Inflammatory macrophage treated with lipopolysaccharide for 1 hour (primary cell): Measurements from ENCODE around the gene GNB1.
A peak's percentile ranks its signal among the peaks of the same experiment; 100 is the strongest.

Experiments used
- DNase-seq, 2 donors: peaks; one replicate each; pipeline ENCODE4 v3.0.0-alpha.2; 2020 to 2022

GNB1 gene

DNA sequence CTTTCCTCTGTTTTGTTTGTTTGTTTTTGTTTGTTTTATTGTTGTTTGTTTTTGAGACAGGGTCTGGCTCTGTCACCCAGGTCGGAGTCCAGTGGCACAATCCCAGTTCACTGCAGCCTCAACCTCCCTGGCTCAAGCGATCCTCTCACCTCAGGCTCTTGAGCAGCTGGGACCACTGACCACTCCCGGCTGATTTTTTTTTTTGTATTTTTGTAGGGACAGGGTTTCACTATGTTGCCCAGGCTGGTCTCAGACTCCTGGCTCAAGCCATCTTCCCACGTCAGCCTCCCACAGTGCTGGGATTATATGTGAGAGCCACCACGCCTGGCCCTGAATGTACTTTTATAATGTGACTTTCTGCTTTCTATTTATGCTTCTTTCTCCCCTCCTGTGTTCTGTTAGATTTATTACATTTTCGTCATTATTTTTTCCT, 19.2 kb upstream of the GNB1 start:
- DNase-seq: no peak

DNA sequence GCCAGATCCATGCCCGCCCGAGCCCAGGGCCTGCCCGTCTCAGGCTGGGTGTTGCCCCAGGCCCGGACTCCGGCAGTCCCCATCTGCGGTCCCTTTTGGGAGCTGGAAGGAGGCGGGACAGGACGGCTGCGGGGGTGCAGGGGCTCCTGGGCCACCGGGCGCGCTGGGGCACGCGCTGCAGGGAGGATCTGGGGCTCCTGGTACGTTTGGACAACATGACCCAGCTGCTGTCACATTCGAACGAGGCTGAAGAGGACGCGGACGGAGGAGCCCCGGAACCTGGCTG, 17.6 kb upstream of the GNB1 start:
- no peak for DNase-seq

DNA sequence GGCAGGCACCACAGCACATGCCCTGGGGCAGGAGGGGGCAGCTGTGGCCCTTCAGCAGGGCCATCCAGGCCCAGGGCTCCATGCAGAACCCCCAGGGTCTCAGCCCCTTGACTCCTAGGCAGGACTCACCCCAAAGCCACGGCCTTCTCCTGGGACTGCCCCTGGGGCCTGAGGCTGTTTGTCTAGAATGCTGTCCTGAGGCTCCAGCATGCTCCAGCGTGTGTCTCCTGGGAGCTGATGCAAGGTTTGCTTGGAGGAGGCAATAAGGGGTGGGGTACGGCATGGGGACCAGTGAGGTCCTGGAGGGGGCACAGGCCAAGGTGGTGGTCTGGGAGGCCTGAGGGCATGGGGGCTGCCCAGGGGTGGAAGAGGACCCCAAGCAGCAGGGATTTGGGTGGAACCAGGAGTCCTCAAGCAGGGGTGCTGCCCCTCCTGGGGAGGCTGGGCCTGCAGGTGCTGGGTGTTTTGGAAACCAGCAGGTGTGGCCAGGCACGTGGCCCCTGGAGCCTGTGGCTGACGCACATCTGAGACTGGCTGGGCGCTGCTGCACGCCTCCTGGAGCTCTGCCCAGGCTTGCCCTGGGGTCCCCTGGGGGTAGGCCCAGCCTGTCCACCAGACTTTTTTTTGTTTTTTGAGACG, 16.3 kb upstream of the GNB1 start:
- DNase-seq: no peak

DNA sequence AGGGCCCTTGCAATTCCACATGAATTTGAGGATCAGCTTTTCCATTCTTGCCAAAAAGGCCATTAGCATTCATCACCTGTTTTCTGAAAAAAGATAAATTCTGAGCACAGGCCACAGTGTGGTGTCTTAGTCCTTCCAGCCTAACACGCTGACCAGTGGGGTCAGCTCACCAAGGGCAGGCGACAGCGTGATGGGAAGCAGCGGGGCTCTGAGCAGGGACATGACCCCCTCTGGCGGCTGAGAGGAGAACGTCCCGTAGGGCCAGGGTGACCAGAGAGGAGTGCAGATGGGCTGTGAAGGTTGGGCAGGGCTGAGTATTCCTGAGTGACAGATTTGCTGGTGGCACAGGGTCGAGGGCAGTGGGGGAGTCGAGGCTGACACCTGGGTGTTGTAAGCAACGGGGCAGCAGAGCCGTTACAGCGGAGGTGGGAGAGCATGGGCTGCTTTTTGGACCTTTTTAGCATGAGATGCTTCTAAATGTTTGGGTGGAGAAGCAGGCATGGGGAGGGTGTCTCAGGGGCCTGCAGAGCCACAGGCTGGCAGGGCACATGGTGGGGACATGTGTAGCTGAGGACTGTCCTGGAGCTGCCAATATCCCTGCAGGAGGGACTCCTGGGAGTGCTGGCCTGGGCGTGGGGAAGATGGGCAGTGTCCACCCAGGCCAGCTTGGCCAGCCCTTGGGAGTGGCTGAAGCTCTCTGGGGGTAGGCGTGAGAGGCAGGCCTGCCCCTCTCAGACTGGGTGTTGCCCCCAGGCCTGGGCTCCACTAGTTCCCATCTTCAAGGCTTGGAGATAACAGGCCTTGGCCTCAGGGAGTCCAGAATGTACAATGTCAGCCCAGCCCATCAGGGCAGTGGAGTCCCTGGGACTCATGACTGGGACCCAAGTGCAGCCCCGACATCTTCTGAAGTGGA, 15.6 kb upstream of the GNB1 start:
- DNase-seq: peak; percentile 70 to 92

DNA sequence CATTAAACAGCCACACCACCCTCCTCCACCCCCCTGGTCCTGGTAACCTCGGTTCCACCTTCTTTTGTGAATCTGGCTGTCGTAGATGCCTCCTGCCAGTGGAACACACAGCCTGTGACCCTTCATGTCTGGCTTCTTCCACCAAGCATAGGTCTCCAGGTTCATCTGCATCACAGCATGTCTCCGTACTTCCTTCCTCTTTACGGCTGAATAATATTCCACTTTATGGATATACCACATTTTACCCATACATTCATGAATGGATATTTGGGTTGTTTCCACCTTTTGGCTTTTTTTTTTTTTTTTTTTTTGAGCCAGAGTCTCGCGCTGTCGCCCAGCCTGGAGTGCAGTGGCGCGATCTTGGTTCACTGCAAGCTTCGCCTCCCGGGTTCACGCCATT, 12.3 kb upstream of the GNB1 start:
- DNase-seq: no peak

DNA sequence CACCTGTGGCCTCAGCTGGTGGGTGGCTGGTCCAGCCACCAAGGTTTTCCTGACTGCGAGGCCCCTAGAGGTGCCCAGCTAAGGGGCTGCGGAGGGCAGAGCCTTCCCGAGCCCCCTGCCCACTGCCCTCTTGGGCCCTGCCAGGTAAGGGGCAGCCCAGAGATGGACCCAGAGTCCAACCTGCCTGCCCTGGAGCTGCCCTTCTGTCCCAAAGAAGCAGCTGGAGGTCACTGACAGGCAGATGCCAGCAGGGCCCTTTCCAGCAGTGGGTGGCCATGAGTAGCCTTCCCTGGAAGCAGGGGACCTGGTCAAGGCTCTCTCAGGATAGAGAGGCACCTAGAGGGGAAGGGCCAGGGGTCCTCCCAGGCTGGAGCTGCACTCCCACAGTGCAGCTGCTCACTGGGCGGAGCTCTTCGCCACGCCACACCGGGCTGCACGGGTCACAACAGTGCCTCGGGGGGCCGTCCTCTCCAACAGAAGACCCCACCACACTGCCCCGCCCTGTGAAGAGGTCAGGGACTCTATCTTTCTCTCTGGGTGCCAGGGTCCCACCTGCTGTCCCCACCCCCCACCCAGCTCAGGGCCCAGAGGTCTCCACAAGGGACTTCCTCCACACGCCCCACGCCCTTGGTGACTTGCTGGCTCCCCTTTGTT, 10.9 kb upstream of the GNB1 start:
- no peak for DNase-seq

DNA sequence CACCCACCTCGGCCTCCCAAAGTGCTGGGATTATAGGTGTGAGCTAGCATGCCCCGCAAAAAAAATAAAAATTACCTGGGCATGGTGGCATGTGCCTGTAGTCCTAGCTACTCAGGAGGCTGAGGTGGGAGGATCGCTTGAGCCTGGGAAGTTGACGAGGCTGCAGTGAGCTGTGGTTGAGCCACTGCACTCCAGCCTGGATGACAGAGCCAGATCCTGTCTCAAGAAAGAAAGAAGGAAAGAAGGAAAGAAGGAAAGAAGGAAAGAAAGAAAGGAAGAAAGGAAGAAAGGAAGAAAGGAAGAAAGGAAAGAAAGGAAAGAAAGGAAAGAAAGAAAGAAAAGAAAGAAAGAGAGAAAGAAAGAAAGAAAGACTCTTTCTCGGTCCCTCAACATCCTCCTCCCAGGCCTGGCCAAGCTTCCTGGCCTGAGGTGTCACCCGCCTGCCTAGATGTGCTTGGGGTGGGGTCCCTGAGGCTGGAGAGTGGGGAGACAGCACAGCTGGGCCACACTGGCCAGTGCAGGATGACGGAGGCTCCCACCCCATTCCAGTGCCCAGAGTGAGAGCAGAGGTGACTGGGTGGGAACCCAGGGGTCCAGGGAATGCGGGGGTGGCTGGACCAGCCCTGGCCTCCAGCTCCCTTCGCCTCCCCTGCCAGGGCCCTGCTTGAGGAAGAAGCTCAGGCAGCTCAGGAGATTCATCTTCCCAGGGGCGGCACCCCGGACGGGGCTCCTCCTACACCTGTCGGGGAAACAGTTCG, 10.2 kb upstream of the GNB1 start:
- DNase-seq: no peak

DNA sequence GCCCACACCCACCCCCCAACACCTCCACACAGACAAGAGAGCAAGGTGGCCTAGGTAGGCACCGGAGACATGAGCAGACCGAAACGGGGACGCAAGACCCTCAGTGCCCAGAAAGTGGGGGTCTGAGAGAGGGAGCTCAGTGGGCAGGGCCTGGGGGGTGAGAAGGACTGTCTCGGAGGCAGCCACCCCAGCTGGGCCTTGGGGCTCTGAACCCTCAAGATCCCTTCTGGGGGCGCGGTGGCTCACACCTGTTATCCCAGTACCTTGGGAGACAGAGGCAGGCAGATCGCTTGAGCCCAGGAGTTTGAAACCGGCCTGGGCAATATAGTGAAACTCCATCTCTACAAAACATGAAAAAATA, 9.1 kb upstream of the GNB1 start:
- no peak for DNase-seq

DNA sequence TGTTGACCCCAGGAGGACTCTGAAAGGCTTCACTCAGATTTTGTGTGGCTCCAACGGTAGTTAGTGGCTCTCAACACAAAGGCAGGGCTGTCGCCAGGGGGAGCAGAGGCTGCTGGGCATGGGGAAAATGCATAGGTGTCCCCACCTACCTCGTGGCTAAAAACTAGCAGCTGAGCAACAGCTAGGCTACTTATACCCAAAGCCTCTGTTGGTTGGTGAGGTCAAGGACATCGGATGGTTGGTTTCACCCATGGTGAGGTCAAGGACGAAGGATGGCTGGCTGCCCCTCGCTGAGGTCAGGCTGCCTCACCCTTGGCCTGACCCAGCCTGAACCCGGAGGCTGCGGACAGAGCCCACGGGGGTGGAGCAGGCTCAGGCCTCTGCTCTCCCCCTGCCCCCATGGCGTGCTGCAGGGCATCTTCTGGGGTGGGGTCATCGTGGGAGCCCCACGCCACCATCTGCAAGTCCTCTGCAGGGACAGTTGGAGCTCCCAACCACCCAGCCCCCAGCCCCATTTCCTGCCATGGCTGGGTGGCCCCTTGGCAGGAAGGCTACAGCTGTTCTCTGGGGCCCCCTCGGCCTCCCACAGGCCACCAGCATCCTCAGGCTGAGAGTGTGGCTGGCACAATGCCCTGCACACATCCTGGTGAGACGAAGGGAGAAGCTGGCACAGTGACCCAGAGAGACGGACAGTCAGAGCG, 8.5 kb upstream of the GNB1 start:
- no peak for DNase-seq

DNA sequence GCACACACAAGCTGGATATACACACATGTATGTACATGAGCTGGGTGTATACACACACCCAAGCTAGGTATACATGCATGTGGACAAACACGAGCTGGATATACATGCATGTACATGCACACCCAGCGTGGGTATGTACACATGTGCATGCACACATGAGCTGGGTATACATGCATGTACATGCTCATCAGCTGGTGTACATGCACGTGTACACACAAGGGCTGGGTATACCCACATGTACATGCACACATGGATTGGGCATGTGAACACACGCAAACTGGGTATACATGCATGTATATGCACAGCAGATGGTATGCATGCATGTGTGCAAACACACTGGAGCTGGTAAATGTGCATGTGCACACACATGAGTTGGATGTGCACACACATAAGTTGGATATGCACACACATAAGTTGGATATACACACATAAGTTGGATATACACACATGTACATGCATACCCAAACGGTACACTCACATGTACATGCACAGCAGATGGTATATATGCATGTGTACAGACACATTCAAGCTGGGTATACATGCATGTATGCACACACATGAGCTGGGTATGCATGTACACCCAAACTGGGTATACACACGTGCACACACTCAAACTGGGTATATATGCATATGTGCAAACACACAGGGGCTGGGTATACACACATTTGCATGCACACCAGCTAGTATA, 7.5 kb upstream of the GNB1 start:
- DNase-seq: no peak

DNA sequence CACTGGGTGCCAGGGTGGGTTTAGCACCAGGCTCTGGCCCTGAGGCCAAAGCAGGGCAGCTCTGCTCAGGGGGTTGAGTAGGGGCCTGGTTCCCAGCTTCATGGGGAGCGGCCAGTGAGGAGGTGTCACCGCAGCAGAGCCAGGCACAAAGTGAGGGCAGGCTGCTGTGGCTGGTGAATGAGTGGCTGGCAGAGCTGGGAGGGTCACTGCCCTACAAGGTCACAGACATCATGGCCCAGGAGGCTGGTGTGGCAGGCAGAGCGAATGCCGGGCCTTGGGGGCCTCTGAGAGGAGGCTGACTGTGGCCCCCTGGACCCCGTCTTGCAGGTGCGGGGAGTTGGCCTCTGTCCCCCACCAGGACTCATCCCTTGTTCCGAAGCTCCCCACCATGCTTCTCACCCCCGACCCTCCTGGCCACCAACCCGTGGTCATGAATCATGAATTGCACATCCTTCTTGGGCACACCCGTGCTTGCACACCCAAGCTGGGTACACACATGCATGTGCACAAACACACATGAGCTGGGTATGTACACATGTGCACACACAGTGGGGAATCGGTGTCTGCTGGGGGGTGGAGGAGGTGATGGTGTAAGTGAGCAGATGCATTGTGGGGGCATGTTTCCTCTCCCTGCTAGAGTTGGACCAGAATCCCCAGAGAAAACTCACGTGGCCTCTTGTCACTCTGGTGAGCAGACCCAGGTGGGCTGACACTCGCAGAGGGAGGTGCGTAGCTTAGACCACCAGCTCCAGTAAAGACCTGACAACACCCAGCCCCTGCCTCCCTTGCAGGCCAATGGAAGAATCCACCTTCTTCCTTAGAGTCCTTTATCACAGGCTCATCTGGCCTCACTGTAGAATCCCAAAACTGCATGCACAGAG, 4.8 kb upstream of the GNB1 start:
- DNase-seq: no peak

DNA sequence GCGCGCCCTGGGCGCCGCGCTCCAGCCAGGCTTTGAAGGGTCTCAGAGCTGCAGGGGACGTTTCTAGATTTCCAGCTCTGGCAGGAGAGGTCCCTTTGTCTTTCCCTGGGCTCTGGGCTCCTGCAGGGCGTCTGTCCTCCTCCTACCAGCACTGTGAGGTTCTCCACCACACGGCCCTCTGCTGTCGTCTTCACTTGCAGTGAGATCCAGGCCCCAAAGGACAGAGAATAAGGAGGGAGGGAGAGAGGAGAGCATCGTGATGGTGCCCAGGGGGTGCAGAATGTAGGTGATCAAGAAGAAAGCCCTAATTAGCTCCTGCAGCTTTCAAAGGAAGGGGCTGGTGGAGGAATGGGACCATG, 4.2 kb upstream of the GNB1 start:
- no peak for DNase-seq

DNA sequence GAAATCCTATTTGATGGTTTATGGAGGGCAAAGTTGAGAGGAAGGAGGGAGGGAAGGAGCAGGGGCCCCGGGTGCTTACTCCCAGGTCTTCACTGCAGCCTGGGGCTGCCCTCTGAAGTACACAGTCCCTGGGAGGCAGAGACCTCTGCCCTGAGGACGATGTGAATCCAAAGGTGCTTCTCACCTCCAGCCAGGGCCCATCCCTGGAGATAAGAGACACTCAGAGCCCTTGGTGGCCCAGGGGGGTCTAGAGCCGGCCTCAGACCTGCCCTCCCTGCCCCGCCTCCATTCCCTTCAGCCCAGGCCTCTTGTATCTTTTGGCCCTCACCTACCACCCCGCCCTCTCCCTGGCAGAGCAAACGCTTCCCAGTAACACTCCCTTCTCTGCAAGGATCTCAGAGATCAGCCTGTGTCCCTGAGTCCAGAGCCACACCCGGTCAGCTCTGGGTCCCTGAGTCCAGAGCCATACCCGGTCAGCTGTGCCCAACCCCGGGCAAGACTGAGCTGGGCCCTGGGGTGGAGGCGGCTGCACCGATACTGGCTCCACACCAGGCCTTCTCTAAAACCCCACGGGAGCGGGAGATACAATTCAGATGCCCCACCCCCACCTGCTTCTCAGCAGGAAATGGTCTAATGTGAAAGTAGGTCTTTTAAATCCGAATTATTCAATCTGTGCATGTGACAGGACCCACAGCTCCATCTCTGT, 3.6 kb upstream of the GNB1 start:
- no peak for DNase-seq

DNA sequence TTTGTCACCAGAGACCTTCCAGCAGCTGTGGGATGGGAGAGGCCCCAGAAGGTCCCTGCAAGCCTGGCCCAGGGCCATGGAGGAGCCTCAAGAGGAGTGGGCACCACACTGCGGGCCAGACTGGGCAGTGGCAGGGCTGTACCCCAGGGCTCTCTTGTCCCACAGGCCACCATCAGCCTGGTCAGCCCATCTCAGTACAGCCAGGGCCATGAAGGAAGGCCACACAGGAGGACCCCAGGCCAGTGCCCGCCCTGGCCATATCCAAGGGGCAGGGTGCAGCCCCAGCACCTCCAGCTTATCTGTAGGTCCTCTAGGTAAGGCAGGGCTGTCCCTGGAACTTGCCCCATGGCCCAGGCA, 3.1 kb upstream of the GNB1 start:
- DNase-seq: no peak

DNA sequence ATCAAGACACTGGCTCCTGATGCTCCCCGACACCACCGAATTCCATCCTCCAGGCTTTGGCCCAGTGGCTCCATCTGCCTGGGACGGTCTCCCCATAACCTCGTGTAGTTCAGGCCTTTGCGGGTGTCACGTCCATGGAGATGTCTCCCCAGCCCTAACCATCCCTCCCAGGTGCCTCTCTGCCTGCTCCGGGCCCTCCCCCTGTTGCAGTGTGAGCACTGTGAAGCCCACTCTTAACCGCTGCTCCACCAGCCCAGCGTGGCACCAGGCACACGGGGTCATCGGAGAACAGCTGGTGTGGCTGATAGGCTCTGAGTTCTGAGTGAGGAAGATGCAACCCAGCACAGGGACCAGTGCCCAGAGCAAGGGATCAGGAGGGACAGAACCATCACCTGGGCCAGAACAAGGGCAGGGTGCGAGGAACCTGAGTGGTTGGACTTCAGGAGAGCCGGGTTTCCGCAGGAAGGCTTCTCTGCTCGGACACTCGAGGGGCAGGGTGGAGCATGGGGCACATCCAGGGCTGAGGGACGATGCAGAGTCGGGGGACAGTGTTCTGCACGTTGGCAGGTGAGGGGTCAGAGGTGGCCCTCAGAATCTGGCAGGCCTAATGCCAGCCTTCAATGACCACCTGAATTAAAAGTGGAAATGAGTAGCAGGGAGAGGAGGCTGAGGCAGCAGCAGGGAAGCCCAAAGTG, 2.6 kb upstream of the GNB1 start:
- no peak for DNase-seq

DNA sequence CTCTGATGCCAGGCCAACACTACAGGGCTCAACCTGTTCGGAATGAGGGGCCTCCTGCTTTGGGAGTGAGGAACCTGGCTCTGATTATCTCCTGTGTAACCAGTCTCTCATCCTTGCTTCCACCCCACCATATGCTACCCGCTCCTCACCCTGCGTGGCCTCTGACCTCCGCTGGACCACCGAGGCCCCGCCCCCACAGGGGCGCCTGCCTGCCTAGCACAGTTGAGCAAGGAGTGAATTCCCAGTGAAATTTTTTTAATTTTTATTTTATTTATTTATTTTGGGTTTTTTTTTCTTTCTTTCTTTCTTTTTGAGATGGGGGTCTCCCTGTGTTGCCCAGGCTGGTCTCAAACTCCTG, 1.9 kb upstream of the GNB1 start:
- no peak for DNase-seq

DNA sequence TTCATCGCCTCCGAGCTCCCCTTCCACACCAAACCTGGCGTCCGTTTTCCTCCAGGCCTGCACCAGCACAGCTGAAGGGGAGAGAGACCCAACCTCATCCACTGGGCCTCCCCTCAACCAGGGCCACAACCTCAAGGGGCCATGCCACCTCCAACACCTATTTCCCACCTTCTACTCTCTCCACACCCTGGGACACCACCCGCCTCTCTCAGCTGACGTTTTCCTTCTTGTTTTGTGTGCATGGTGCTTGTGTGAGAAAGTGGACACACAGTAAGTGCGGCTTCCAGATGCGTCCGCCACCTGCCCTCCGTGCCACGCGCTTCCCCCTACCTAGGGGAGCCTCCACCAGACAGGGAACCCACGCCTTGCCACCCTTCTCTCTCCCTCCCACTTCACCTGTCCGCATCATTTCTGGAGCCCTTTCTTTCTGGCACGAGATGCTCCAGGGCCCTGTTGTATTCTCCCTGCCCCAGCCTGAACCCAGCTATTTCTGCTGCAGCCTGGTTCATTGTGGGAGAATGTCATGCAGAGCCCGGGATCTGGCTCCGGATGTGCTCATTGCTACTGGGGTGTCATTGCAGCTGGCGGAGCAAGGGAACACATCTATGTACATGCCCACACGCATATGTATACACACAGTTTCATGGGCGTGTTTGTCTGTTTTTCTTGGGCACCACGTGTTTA, 1.3 kb upstream of the GNB1 start:
- DNase-seq: no peak

DNA sequence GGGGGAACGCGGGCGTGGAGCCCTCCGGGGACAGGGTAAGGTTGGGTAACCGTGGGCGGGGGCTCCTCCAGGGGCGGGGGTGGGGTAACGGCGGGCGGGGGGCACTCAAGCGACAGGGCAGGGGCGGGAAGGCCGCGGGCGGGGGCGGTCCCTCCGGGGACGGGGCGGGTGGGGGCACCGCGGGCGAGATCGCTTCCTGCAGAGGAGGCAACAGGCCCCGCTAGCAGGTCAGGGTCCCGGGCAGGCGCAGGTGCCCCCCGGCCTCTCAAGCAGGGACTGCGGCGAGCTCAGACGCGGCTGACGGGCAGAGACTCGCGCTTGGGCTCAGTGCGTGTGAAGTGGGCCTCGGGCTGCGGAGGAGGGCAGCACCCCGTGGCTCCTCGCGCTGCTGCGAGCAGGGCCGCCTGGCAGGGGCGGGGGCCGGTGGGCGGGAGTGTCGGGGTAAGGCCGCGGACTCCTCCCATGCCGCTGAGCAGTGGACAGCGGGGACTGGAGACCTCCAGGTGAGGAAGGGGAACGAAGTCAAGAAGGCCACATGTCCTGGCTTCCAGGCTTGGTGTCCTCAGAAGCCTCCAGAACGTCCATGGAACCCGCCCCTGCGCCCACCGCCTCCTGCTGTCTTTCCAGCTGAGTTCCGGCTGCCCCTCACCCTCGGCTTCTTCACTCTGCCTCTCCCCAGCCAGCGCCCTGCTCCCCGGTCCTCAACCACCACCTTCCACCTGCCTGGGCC, 627 bp upstream of the GNB1 start:
- peak; percentile 19 to 38 for DNase-seq
